OCI-LY7 (cell line): ENCODE data around the gene C1GALT1.

Experiments
- CTCF ChIP-seq: fragments of 200-600 bp; sonication (generic); conservative IDR thresholded peaks from 2 replicates; pipeline ENCODE4 v1.5.1; 2014; ENCODE audit warnings: mild to moderate bottlenecking, antibody characterized with exemption, low read length, moderate library complexity, mixed read lengths
- EZH2phosphoT487 ChIP-seq: fragments of 200-600 bp; sonication (generic); IDR thresholded peaks from 2 replicates; pipeline ENCODE4 v1.6.1; 2018; ENCODE audit warnings: low read depth, borderline replicate concordance, mild to moderate bottlenecking, mixed run types, antibody characterized with exemption, low read length, moderate library complexity, mixed read lengths

- no peak for TF ChIP-seq CTCF
- TF ChIP-seq EZH2phosphoT487 = no peak
Observed at GRCh38 chr7:7292608-7293007, 110.3 kb downstream of the C1GALT1 start.
